Thoracic aorta (tissue), 2 donors: Measurements from ENCODE around the gene DVL2. TPM values are rescaled to one million over a fixed set of nuclear protein-coding genes. Genes with fewer than 3 reads are reported as not detected.
A peak's percentile ranks its signal among the peaks of the same experiment; 100 is the strongest.

Source experiments
- ATAC-seq: fragments of 150-250 bp; one replicate; pipeline ENCODE4 v1.8.0; 2017; ENCODE audit warnings: low read depth; ENCODE audit not compliant: insufficient number of reproducible peaks, low FRiP score
- DNase-seq: peaks from one replicate; pipeline ENCODE4 v3.0.0-alpha.2; 2020; ENCODE audit warnings: low spot score
- H3K27ac ChIP-seq, 2 donors: fragments of 200-600 bp; sonication (generic); 1 replicate in 1 of 2; 2 replicates in 1 of 2; pipeline ENCODE4 v1.5.1; 2016; ENCODE audit warnings: mild to moderate bottlenecking in 2 of 2, moderate library complexity in 2 of 2
- H3K27me3 ChIP-seq: fragments of 200-600 bp; sonication (generic); replicated peaks from 2 replicates; pipeline ENCODE4 v1.6.0; 2016; ENCODE audit warnings: mild to moderate bottlenecking; ENCODE audit not compliant: insufficient read depth
- H3K36me3 ChIP-seq: fragments of 200-600 bp; sonication (generic); one replicate; pipeline ENCODE4 v1.5.1; 2016
- H3K4me1 ChIP-seq, 2 donors: fragments of 200-600 bp; sonication (generic); 1 replicate in 1 of 2; 2 replicates in 1 of 2; pipeline versions ENCODE4 v1.5.1 to v1.6.0; 2016; ENCODE audit warnings: low read depth in 2 of 2, mild to moderate bottlenecking in 1 of 2; ENCODE audit not compliant: control insufficient read depth in 1 of 2
- H3K4me3 ChIP-seq: fragments of 200-600 bp; sonication (generic); 2 replicates; pipeline ENCODE4 v1.5.1; 2016; ENCODE audit warnings: mild to moderate bottlenecking
- H3K9me3 ChIP-seq: fragments of 200-600 bp; sonication (generic); 2 replicates; pipeline ENCODE4 v1.5.1; 2016
- total RNA-seq, 2 donors: library from RNA; depleted of rRNA; stranded (reverse); fragments of >200 nt; gene quantifications; one replicate each; pipeline versions ENCODE4 v1.1.0 to v1.2.3, GENCODE V29; 2016
- TF ChIP-seq, protein P1 (sequence below): fragments of 200-600 bp; sonication (generic); IDR thresholded peaks from one replicate; pipeline ENCODE4 v1.5.1; 2019; ENCODE audit warnings: antibody characterized with exemption

The DVL2 gene
- total RNA-seq, 2 donors from 2014 or later, result 52.8 to 68.5 TPM

DNA sequence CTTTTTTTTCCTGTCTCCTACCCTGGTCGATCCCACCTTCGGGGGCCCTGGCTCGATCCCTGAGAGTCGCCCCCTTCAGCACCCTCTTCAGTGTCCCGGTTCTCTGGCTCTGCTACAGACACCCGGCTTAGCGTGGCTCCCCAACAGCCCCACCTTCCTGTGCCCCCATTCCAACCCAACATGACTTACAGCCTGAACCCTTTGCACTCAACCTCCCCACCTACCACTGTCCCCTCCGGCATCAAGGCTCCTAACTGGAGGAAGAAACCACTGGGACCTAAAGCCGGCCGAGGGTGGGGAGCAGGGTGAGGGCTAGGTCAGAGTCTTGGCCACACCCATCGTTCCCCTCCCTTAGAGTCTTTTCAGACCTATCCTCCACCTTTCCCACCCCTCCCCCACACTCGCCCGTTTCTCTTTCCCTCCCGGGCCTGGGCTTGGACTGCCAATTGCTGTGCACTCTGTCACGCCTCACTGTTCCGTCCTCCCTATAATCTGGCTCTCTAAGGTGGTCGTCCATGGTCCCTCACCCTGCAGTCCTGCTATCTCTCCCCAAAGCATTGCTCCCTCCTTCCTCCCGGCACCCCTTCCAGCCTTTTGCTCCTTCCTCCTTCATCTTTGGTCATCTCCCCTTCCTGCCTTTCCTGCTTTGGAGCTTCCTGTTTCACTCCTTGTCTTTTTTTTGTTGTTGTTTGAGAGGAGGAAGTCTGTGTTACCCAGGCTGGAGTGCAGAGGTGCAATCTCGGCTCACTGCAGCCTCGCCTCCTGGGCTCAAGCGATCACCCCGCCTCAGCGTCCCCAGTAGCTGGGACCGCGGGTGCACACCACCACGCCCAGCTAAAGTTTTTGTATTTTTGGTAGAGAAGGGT is 28.9 kb upstream of the DVL2 start:
- H3K27ac ChIP-seq, result peak overlapping the region in 1 of 2 donors; percentile 3
- ATAC-seq, result no peak
- DNase-seq, result no peak
- TF ChIP-seq, protein P1, sequence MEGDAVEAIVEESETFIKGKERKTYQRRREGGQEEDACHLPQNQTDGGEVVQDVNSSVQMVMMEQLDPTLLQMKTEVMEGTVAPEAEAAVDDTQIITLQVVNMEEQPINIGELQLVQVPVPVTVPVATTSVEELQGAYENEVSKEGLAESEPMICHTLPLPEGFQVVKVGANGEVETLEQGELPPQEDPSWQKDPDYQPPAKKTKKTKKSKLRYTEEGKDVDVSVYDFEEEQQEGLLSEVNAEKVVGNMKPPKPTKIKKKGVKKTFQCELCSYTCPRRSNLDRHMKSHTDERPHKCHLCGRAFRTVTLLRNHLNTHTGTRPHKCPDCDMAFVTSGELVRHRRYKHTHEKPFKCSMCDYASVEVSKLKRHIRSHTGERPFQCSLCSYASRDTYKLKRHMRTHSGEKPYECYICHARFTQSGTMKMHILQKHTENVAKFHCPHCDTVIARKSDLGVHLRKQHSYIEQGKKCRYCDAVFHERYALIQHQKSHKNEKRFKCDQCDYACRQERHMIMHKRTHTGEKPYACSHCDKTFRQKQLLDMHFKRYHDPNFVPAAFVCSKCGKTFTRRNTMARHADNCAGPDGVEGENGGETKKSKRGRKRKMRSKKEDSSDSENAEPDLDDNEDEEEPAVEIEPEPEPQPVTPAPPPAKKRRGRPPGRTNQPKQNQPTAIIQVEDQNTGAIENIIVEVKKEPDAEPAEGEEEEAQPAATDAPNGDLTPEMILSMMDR, result no peak
- peaks cover 12% of the 10 kb centered on the region for H3K27me3 ChIP-seq
- peaks cover 8% of the 10 kb centered on the region for H3K36me3 ChIP-seq
- H3K4me1 ChIP-seq, result peaks cover 11 to 25% of the 10 kb centered on the region in 2 donors
- peak overlapping the region; percentile 75 for H3K4me3 ChIP-seq
- no peaks in the 10 kb centered on the region for H3K9me3 ChIP-seq

DNA sequence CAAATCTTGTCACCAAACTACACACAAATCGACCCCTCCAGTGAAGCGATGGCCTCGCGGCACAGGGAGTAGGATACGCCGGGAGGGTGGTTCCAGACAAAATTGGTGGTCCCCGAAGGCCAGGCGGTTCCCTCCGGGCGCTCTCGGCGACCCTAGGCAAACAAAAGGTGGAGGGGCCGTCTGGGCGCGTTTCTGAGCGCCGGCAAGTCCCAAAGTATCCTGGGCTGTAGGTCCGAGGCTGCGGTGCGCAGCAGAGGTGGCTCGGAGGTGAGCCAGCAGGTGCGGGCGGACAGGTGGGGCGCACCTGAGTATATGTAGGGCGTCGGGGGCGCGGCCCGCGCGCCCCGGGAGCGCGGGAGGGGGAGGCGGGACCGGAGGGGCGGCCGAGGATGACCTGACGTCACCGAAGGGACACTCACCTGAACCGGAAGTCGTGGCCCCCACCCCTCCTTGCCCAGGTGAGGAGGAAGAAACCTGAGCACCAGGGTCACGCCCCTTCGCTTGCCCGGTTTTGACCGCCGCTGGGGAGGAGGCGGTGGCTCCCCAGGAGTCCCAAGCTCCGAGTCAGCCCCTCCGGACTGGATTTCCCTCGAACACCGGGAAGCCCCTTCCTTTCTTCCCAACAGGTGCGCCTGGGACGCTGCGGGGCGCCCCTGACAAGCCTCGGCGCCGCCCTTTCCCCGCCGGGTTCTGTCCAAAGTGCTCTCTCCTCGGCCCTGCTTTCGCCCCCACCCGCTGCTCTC is 28.0 kb upstream of the DVL2 start, which contains the start of gene CLDN7:
CLDN7 (minus strand) TSS at position 287 of the 743 bp plus-strand sequence. CDS start 435 bp downstream, outside the sequence.
- ATAC-seq (no peak), DNase-seq (no peak)
- H3K27me3 ChIP-seq, result peaks cover 12% of the 10 kb centered on the region
- peak within 1 kb of the TSS; percentile 75 for H3K4me3 ChIP-seq
- TF ChIP-seq, protein P1, result no peak
- no peaks in the 10 kb centered on the region for H3K9me3 ChIP-seq
- H3K27ac ChIP-seq, result peak within 1 kb of the TSS in 1 of 2 donors; percentile 3
- peaks cover 11 to 25% of the 10 kb centered on the region in 2 donors for H3K4me1 ChIP-seq
- H3K36me3 ChIP-seq, result peaks cover 14% of the 10 kb centered on the region

DNA sequence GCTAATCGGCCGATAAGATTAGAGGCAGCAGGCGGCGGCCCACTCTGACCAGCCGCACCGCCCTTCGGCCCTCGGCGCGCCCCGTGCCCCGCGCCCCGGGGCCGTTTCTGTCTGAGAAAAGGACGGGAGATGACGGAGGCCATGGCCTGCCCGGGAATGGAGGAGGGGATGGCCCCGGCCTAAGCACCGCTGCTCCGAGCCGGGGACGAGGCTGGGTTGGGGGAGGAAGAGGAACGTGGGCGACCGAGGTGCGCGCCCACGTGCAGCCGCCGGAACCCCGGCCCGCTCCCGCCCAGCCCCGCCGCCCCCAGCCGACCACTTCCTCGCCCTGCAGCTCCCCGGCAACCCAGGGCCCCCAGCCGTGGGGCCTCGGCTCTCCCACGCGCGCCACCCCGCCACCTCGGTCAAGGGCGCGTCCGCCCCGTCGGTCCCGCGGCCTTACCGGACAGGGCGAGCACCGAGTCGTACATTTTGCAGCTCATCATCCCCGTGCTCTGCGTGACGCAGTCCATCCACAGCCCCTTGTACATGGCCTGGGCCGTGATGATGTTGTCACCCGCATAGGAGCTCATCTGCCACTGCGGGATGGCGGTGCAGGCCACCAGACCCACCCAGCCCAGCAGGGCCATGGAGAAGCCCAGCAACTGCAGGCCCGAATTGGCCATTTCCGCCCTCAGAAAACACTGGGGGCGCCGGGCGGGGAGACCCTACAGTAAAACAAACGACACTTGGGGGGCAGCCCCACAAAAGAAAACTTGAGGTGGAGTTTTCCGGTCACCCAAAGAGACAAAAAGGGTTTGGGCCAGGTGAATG is 27.3 kb upstream of the DVL2 start:
- DNase-seq (no peak), ATAC-seq (peak; percentile 1)
- Histone ChIP-seq H3K4me3 (peak overlapping the region; percentile 75), H3K27me3 (peaks cover 12% of the 10 kb centered on the region), H3K36me3 (peaks cover 15% of the 10 kb centered on the region), H3K9me3 (no peaks in the 10 kb centered on the region), H3K4me1 (peaks cover 11 to 25% of the 10 kb centered on the region in 2 donors), H3K27ac (no peak overlapping the region)
- TF ChIP-seq, protein P1, result no peak

DNA sequence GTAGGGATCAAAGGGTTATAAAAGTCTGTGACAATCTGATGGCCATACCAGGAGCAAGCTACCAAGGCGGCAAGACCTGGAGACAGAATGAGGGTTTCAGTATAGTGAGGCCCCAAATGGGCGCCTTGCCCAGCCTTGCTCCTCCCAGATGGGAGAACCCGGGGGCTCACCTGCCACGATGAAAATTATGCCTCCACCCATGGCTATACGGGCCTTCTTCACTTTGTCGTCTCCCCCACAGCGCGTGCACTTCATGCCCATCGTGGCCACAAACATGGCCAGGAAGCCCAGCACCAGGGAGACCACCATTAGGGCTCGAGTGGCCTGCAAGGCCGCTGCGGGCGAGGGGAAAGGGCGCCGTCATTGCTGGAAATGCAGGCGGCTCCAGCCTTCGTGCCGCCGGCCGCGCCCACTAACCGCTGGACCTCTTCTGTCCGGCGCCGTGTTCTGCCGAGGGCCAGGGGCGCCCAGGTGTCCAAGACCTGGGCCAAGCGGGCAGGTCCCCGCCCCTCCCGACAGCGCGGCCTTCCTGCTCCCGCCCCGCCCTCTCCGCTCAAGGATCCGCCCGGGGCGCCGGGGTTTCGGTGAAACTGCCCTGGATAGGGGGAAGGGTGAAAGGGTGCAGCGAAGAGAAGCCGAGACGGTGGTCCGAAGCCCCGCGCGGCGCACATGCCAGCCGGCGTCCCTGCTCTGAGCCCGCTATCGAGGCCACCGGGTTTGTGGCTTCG is 26.5 kb upstream of the DVL2 start:
- no peak overlapping the region for H3K27ac ChIP-seq

More for the DNA sequence above, 26.5 kb upstream of the DVL2 start:
- DNase-seq (no peak), ATAC-seq (no peak)
- peaks cover 12% of the 10 kb centered on the region for H3K27me3 ChIP-seq
- peaks cover 11 to 25% of the 10 kb centered on the region in 2 donors for H3K4me1 ChIP-seq
- peak overlapping the region; percentile 75 for H3K4me3 ChIP-seq
- TF ChIP-seq, protein P1, result no peak
- H3K9me3 ChIP-seq, result no peaks in the 10 kb centered on the region
- peaks cover 15% of the 10 kb centered on the region for H3K36me3 ChIP-seq
